Skeletal muscle cell (primary cell): ENCODE measurements around the gene KIRREL3.
A peak's percentile ranks its signal among the peaks of the same experiment; 100 is the strongest.

Experiments used
- DNase-seq: peaks from one replicate; pipeline ENCODE4 v3.0.0-alpha.2; 2010; ENCODE audit warnings: low read depth
- H3K4me3 ChIP-seq: 2 replicates; pipeline ENCODE4 v1.5.1; 2011; ENCODE audit warnings: low read depth, mild to moderate bottlenecking, control low read depth, low read length, moderate library complexity

Gene KIRREL3

DNA sequence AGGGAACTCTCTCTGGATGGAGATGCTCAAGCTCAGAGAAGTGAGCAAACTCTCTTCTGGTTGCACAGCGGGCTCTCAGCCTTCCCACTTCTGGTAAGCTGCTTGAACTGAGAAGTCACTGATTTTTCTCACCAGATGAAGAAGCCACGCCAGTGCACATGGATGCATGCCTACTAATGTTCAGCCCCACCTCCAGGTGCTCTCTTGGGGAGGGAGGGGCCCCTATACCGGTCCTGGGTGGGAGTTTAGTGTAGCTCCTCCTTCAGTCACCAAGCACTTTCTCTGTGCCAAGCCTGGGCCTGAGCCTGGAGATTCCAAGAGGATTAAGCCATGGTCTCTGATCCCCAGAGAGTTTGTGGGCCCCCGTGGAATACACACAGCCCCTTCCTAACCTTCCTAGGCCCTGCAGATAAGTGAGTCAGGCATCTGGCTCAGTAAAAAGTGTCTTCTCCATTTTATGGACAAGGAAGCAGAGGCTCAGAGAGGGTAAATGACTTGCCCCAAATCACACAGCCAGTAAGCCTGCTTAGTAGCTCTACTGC lies 502.9 kb downstream of the KIRREL3 start:
- no peak for DNase-seq
- H3K4me3 ChIP-seq, result no peak overlapping the region

DNA sequence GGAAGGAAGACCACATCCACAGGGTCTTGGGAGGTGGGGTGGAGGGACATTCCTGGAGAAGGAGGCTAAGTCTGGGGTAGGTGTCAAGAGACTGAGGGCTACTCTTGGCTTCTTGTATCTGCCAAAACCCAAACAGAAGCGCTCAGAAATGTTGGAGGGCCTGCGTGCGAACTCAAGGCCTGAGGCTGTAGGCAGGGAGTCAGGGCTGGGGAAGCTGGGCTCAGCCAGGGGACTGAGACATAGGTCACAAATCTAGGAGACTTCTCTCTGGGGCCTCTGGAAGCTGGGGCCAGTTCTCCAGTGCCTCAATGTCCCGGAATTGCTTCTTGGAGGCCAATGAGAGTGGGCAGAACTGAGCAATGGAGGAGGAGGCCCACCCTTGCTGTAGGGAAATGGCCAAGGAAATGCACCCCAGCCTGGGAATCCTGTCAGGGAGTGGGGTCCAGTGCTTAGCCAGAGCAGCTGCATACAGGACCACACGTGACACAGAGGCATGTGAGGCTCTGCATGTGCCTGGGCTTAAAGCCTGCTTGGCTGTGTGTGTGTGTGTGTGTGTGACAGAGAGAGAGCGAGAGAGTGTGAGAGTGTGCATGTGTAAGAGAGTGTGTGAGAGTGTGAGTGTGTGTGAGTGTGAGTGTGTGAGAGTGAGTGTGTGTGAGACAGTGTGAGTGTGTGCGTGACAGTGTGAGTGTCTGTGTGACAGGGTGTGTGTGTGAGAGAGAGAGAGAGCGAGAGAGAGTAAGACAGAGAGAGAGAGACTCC lies 503.8 kb downstream of the KIRREL3 start:
- DNase-seq, result no peak
- H3K4me3 ChIP-seq, result no peak overlapping the region

DNA sequence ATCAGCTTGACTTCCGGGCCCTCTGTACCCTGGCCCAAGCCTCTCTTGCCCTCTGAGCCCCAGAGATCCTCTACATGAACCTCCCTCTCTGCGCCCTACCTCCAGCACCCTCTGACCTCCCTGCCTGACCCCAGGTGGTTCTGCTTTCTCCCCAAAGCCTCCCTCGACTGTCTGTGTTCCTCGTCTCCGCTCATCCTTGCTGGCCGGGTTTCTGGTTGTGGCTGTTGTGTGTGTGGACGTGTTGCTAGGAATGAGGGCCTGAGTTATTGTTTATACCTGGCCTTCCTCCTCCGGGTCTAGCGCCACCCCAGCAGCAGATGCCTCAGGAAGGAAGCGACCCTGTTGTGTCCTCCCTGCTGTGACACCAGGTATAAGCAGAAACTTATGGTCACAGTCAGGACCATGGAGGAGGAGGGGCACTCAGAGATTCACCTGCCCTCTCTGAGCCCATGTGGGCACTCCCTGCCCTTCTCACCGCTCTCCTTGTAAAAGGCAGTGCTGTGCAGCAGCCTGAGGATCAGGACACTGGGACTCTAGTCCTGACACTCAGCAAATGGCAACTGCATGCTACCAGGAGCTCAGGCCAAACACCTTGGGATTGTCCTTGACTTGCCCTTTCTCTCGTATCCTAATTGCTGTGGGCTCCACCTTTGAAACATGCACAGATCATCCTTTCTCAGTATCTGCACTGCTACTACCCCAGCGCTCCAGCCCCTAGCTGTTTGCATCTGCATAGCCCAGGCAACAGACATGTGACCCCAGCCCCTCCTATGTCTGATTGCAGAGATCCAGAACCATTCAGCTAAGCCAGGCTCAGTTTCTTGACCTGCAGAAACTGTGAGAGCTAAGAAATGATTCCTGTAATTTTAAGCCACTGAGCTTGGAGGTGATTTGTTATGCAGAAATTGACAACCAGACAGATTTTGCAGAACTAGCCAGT lies 505.0 kb downstream of the KIRREL3 start:
- no peak for DNase-seq
- H3K4me3 ChIP-seq, result no peak overlapping the region

DNA sequence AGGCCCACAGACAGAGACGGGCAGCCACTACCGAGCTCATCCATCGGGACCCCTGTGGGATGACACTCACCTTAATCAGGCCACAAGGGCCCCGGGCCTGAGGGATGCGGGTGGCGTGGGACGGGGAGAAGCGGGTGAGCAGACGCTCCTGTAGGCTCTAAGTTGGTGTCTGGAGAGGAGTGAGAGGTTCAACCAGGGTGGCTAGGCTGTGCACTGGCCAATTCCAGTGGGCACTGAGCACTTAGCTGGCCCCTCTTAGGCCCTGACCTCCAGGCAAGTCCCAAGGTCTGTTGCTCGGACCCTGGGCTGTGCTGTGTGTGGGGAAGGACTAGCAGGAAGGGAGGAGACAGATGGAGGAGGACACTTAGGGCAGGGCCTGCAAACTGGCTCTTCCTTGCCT lies 505.7 kb downstream of the KIRREL3 start:
- no peak for DNase-seq
- H3K4me3 ChIP-seq, result no peak overlapping the region

DNA sequence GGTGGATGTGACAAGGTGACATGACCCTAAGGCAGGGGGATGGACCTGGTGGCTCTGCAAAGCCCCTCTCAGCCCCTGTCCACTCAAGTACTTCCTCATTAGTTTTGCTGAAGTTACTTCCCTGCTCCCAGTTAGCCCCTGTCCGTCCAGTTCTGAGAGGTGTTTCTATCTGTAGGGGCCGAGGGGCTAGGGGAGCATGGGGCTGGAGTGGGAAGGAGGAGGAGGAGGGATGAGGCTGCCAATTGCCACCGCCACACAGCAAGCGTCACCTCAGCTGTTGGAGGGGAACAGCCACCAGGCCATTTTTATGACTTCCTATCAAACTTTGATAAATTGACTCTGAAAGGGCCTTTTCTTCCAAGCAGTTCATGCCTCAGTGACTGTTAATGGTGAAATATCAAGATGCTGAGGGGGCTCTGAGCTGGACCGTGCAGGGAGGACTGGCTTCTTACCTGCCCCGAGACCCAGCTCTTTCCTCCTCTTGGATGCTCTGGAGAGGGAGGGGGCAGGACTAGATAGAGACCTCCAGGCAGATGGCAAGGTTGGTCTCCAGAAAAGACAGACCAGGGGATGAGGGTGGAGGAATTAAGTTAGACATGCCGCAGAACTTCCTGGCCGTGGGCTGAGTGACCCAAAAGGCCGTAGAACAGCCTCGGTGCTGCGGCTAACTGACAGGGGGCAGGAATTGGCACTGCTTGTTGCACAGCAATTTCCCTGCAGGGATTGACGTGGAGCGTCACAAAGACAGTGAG lies 508.1 kb downstream of the KIRREL3 start:
- no peak overlapping the region for H3K4me3 ChIP-seq
- no peak for DNase-seq

DNA sequence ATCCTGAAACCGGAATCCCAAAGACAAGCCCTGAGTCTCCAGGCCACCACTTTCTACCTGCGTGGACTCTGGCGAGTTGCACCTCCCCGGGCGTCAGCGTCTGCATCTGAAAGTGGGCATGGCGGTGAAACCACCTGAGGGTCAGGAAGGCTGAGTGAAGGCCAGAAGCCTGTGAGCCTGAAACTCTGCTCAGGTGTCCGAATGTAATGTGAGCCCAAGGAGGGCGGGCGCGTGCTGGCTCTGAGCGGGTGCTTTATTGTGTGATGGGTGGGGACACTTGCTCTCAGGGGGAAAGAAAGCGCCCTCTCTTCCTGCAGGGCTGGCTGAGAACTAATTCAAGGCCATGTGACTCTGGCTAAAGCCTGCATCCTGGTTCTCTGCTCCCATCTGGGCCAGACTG lies 509.5 kb downstream of the KIRREL3 start:
- no peak overlapping the region for H3K4me3 ChIP-seq

DNA sequence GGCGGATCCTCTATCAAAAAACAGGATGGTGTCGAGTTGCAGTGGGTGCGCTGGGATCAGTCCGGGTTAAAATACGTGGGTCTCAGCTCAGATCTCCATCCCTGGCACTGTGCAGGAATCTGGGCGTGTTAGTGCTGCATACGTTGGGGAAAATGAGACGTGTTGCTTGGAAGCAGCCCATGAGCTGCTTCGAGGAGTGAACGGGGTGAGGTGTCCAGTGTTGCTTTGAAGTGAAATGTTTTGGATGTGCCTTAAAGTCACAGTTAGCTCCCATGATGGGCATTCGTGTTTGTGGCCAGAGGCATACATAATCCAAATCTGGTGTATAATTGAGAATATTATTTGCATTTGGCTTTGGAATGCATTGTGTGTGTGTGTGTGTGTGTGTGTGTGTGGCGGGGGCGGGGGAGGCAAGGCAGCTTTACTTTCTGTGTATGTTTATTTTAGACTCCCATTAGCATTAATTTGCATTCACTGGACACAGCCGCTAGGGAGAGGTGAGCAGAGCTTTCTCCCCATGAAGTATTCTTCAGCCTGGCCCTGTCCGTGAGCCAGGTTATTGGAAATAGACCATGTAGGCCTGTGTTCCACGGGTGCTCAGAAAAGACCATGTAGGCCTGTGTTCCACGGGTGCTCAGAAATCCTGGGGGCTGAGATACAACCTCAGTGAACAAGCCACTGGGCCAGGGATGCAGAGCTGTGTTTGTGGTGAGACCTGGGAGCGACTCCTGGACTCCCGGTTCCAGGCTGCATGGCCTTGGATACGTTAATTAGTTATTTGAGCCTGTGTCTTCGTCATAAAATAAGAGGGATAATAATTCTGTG lies 510.5 kb downstream of the KIRREL3 start:
- no peak overlapping the region for H3K4me3 ChIP-seq
- no peak for DNase-seq

More for the DNA sequence above, 509.5 kb downstream of the KIRREL3 start:
- no peak for DNase-seq

DNA sequence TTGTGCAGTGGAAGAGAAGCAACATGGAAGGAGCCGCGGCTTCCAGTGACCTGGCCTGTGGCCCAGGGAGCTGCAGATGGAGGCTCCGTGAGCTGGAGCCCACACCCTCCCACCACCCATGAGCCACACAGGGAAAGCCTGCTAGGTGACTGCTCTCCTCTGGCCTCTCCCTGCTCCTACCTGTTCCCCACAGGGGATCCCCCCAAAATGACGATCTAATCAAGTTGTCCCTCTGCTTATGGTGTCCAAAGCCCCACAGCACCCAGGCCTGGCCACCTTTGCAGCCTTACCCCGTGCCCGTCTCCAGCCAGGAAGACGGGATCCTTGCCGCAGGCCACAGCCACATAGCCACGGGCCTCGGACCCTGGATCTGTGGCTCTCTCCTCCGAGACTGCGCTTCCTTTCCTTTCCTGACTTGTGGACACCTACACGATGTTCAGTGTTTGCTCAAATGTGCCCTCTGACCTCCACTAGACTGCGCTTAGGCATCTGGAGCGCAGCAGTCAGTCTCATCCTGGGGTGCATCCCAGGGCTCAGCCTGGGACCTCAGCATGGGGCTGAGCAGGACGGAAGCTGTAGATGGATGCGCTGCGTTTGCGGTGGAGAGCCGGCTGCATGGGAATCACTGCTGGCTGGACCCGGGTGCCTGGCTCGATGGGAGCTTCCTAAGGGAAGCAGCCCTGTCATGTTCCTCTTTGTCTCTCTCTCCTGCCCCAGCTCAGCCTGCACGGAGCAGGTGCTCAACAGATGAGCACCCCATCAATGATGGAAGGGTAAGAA lies 511.8 kb downstream of the KIRREL3 start:
- H3K4me3 ChIP-seq, result no peak overlapping the region
- no peak for DNase-seq

DNA sequence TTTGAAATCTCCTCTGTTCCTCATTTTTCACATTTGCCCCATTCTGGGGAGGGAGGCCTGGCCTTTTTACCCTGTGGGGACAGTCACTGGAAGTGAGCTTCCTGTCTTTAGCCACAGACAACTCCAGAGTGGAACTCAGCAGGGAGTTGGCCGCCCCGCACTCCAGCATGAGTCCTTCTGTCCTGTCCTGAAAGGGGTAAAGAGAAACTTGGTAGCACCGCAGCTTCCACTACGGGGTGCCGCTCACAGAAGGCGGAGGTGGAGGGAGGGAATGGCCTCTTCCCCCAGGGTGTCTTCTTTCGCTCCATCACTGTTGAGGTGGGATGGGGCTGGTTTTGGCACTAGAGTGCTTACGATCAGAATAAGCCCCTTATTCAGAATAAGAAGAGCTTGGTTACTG lies 512.9 kb downstream of the KIRREL3 start:
- no peak overlapping the region for H3K4me3 ChIP-seq
- no peak for DNase-seq

DNA sequence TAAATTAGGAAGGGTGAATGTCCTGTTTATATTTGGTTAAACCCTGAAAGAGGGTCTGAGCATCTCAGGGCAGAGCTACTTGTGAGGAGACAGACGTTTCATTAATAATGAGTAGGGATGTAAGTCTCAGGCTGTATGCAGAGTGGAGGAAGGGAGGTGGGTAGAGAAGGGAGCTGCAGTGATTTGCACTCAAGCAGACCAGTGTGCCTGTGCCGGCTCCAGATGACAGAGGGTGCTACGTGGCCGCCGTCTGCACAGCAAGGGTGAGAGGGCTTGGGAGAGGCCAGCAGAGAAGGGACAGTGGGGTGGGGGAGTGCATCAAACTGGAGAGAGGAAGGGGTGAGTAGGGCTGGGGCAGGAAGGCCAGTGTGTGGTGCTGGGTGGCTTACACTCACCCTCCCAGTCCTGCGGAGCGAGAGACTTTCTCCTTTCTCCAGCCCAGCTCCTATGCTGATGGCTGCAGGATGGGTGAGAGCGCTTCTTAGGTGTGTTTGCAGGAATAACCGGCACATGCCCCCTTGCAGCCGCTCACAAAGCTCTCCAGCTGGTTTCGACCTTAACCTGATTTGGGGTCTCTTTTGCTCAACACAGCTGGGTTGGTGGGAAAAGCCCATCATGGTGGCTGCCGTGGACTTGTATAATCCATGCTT lies 514.5 kb downstream of the KIRREL3 start:
- no peak for DNase-seq

DNA sequence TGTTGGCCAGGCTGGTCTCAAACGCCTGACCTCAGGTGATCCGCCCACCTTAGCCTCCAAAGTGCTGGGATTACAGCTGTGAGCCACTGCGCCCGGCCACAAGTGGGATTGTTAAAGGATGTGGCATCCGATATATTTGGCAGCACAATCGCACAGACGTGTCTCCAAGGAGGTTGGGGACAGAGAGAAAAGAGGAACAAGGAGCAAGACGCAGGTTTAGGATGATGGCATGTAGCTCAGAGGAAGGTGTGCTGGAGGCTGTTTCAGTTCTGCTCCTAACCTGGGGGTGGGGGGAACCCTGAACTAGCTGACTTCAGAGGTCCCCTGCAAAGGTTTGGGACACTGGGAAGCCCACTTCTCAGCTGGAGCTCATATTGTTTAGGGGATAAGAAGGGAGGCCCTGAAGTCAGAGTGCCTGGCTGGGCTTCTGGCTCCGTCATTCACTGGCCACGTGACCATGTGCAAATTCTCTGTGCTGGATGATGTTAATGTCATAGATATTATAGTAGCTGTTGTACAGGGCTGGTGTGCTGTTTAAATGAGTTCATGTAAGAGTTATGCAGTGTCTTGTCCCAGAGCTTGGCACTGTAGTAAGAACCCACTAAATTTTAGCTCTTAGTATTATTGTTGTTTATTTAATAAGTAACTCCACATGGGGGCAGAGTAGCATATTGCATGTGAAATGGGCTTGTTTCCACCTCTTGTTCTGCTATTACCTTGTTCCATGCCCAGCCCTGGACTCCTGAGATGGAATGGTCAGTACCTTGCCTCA lies 515.4 kb downstream of the KIRREL3 start:
- H3K4me3 ChIP-seq, result no peak overlapping the region
- DNase-seq, result peak; percentile 43

More for the DNA sequence above, 514.5 kb downstream of the KIRREL3 start:
- H3K4me3 ChIP-seq, result no peak overlapping the region

DNA sequence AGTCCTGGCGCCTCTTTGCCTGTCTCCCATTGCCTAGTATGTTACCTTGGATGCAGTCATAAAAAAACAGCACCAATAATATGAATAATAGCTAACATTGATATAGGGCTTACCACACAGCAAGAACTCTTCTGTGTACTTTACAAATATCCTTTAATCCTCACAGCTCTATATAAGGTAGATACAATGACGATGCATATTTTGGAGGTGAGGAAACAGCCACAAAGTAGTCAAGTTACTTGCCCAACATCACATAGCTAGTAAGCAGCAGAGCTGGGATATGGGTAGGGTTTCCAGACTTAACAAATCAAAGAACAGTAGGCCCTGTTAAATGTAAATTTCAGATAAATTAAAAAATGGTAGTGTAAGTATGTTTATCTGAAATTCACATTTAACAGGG lies 516.3 kb downstream of the KIRREL3 start:
- no peak overlapping the region for H3K4me3 ChIP-seq
- peak; percentile 57 for DNase-seq

DNA sequence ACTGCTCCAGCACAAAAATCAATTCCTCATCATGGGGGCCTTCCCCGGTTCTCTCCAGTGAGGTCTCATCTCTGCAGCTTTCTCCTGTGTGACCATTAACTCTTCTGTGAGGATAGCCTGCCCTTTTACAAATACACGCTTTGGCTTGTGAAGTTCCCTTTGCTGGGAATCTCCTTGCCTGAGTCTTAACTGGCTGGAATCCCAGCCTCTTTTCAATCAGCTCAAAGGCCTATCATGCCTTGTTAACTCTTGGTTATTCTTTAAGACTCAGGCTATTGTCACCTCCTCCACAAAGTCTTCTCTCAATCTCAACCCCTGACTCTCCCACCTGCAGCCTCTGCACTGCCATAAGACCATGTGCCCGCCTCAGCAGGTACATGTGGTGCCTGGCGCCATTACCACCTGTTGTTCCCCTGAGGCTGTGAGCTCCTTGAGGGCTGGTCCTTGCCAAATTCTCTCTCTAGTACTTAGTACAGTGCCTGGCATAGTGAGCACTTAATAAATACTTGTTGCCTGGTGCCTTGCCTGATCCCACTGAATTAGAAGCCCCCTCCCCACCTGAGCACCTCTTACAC lies 516.9 kb downstream of the KIRREL3 start:
- no peak for DNase-seq
- H3K4me3 ChIP-seq, result no peak overlapping the region

DNA sequence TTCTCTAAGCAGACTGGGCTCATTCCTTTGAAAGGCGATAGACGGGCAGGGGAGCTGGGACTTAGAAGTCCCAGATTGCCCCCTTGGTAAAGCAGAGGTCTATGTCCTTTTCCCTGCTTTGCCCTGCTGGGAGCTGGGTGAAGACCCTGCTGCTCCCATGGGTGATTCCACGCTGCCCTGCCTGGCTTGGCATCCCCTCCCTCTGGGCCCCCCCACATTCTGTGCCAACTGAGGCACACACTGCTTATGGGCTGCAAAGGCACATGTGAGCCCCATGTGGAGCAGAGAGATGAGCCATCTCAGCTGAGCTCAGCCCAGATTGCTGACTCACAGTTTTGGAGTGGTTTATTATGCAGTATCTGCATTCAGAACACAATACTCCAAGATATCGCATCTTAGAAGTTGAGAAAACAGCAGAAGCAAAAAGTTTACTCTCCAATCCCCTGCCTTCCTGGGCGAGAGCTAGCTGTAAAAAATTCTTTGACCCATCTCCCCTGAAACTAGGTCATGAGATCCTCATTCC lies 517.9 kb downstream of the KIRREL3 start:
- DNase-seq, result no peak
- H3K4me3 ChIP-seq, result no peak overlapping the region

DNA sequence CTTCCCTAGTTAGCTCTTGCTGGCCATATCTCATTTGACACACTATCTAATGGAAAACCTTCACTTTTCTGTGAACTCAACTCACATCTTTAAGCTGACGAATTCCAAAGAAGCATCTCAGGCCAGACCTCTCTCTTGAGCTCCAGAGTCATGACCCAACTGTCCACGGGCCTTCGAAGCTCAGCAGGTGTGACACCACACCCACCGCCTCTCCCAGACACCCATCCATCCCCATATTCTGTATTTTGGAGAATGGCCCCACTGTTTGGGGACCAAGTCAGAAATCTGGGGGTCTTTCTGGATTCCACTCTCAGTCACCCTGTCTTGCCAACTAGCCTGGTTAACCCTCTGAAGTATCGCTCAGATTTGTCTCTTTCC lies 519.3 kb downstream of the KIRREL3 start:
- H3K4me3 ChIP-seq, result no peak overlapping the region
- DNase-seq, result no peak
